ENCODE results near the gene JCAD. TPM values are rescaled to one million over a fixed set of nuclear protein-coding genes. Genes with fewer than 3 reads are reported as not detected.

JCAD gene
- total RNA-seq, 1 donor from 2014 or later: not detected

- no peaks in the 10 kb centered on the region for H3K9me3 Mint-ChIP-seq
- CTCF ChIA-PET: interaction anchor here (1.2 kb wide), 1 partner anchor 94 kb away, joined by 3 read pairs; no protein-coding TSS in a partner anchor
- TF ChIP-seq CTCF (IDR thresholded peaks at IDR 0.05): no peak
- POLR2A ChIA-PET: no interaction called here
- no peaks in the 10 kb centered on the region for H3K27me3 Mint-ChIP-seq
- H3K4me1 Mint-ChIP-seq: no peaks in the 10 kb centered on the region
- ATAC-seq (ENCODE audit: low read depth) (no peak), DNase-seq (no peak)
- no peaks in the 10 kb centered on the region for H3K36me3 Mint-ChIP-seq (ENCODE audit: low read depth)
- H3K27ac Mint-ChIP-seq: no peak overlapping the region
- intact Hi-C loops (cut with micrococcal nuclease): no loop called here
- no peak overlapping the region for H3K4me3 Mint-ChIP-seq
Measured at GRCh38 chr10:30092151-30092790, 32.9 kb upstream of the JCAD start.

- no peaks in the 10 kb centered on the region for H3K4me1 Mint-ChIP-seq
- no peak overlapping the region for H3K4me3 Mint-ChIP-seq
- no peaks in the 10 kb centered on the region for H3K9me3 Mint-ChIP-seq
- intact Hi-C loops (cut with micrococcal nuclease): no loop called here
- POLR2A ChIA-PET: no interaction called here
- no peaks in the 10 kb centered on the region for H3K27me3 Mint-ChIP-seq
- ATAC-seq (ENCODE audit: low read depth): no peak
- no peak for DNase-seq
- CTCF ChIA-PET: no interaction called here
- TF ChIP-seq CTCF (IDR thresholded peaks at IDR 0.05): no peak
- H3K36me3 Mint-ChIP-seq (ENCODE audit: low read depth): no peaks in the 10 kb centered on the region
- no peak overlapping the region for H3K27ac Mint-ChIP-seq
Measured at GRCh38 chr10:30091136-30091535, 31.8 kb upstream of the JCAD start.

- H3K27me3 Mint-ChIP-seq: peaks cover 4% of the 10 kb centered on the region
Measured at GRCh38 chr10:30088178-30088577, 28.8 kb upstream of the JCAD start.

GRCh38 chr10:30083934-30084333 is 24.5 kb upstream of the JCAD start:
- H3K27ac Mint-ChIP-seq: no peak overlapping the region
- DNase-seq (no peak), ATAC-seq (ENCODE audit: low read depth) (no peak)
- no peak for TF ChIP-seq CTCF (IDR thresholded peaks at IDR 0.05)
- intact Hi-C loops (cut with micrococcal nuclease): no loop called here
- no peak overlapping the region for H3K4me3 Mint-ChIP-seq
- no peaks in the 10 kb centered on the region for H3K36me3 Mint-ChIP-seq (ENCODE audit: low read depth)
- peaks cover 8% of the 10 kb centered on the region for H3K27me3 Mint-ChIP-seq
- POLR2A ChIA-PET: no interaction called here
- CTCF ChIA-PET: no interaction called here
- no peaks in the 10 kb centered on the region for H3K4me1 Mint-ChIP-seq
- H3K9me3 Mint-ChIP-seq: peaks cover 2% of the 10 kb centered on the region

More at GRCh38 chr10:30088178-30088577, 28.8 kb upstream of the JCAD start:
- ATAC-seq (ENCODE audit: low read depth) (no peak), DNase-seq (no peak)
- intact Hi-C loops (cut with micrococcal nuclease): no loop called here
- ChIA-PET POLR2A (no interaction called here), CTCF (no interaction called here)
- H3K4me3 Mint-ChIP-seq: no peak overlapping the region
- H3K4me1 Mint-ChIP-seq: no peaks in the 10 kb centered on the region
- no peak overlapping the region for H3K27ac Mint-ChIP-seq
- TF ChIP-seq CTCF (IDR thresholded peaks at IDR 0.05): no peak
- H3K36me3 Mint-ChIP-seq (ENCODE audit: low read depth): no peaks in the 10 kb centered on the region
- no peaks in the 10 kb centered on the region for H3K9me3 Mint-ChIP-seq

- intact Hi-C loops (cut with micrococcal nuclease): no loop called here
- ChIA-PET POLR2A (no interaction called here), CTCF (interaction anchor here (0.7 kb wide), 1 partner anchor 9 kb away, joined by 3 read pairs; no protein-coding TSS in a partner anchor)
- H3K9me3 Mint-ChIP-seq: peaks cover 2% of the 10 kb centered on the region
- H3K4me3 Mint-ChIP-seq: no peak overlapping the region
- TF ChIP-seq CTCF (IDR thresholded peaks at IDR 0.05): no peak
- H3K36me3 Mint-ChIP-seq (ENCODE audit: low read depth): no peaks in the 10 kb centered on the region
- H3K27ac Mint-ChIP-seq: no peak overlapping the region
- ATAC-seq (ENCODE audit: low read depth): no peak
- no peak for DNase-seq
- H3K4me1 Mint-ChIP-seq: no peaks in the 10 kb centered on the region
- H3K27me3 Mint-ChIP-seq: peaks cover 8% of the 10 kb centered on the region
Measured at GRCh38 chr10:30081182-30081581, 21.8 kb upstream of the JCAD start.
